GM12878 (cell line): ENCODE measurements around the gene GOLGA6L10.
"Not testable (repeated sequence)": the region's sequence is repeated elsewhere in the genome, so short reads cannot be mapped to it uniquely, and the experiment has no call there.

ENCODE experiments used
- CTCF ChIP-seq, 3 experiments: IDR thresholded peaks in 2 of 3; conservative IDR thresholded peaks in 1 of 3; 2 replicates each; pipeline ENCODE4 v1.5.1; 2011; ENCODE audit warnings: low read depth in 3 of 3, low read length in 3 of 3, mild to moderate bottlenecking in 3 of 3, control low read depth in 2 of 3, moderate library complexity in 2 of 3, inconsistent platforms in 1 of 3, mixed read lengths in 1 of 3; ENCODE audit not compliant: control insufficient read depth in 2 of 3, insufficient read depth in 1 of 3; ENCODE audit errors: extremely low read depth in 1 of 3
- EP300 ChIP-seq, 2 experiments: fragments of 150-350 bp in 1 of 2; IDR thresholded peaks; 2 replicates each; pipeline ENCODE4 v1.6.1; 2011 to 2012; ENCODE audit warnings: low read depth in 2 of 2, low read length in 2 of 2, borderline replicate concordance in 1 of 2, improper control_type of control experiment in 1 of 2, inconsistent platforms in 1 of 2; ENCODE audit not compliant: control insufficient read depth in 1 of 2
- FOXM1 ChIP-seq: IDR thresholded peaks from 2 replicates; pipeline ENCODE4 v1.6.1; 2012; ENCODE audit warnings: low read depth, mild to moderate bottlenecking, inconsistent platforms, low read length, moderate library complexity
- NFYB ChIP-seq: IDR thresholded peaks from 2 replicates; pipeline ENCODE4 v1.6.1; 2011; ENCODE audit warnings: low read depth, mild to moderate bottlenecking, low read length, improper control_type of control experiment, moderate library complexity; ENCODE audit not compliant: insufficient read depth
- POLR2AphosphoS5 ChIP-seq: IDR thresholded peaks from 2 replicates; pipeline ENCODE4 v1.6.1; 2011; ENCODE audit warnings: mild to moderate bottlenecking, low read length, inconsistent platforms
- RCOR1 ChIP-seq: conservative IDR thresholded peaks from 2 replicates; pipeline ENCODE4 v1.6.1; 2012; ENCODE audit warnings: low read depth, low read length, improper control_type of control experiment
- REST ChIP-seq: IDR thresholded peaks from 2 replicates; pipeline ENCODE4 v1.6.1; 2012; ENCODE audit warnings: mild to moderate bottlenecking, low read depth, low read length
- RFX5 ChIP-seq: IDR thresholded peaks from 2 replicates; pipeline ENCODE4 v1.6.1; 2011; ENCODE audit warnings: low read depth, low read length, improper control_type of control experiment
- ZBED1 ChIP-seq: IDR thresholded peaks from 2 replicates; pipeline ENCODE4 v1.6.1; 2016; ENCODE audit warnings: borderline replicate concordance

- not testable (repeated sequence) for TF ChIP-seq CTCF (IDR thresholded peaks at IDR 0.05 in 2 of 3, conservative IDR thresholded peaks at IDR 0.05 in 1 of 3; ENCODE audit: control insufficient read depth in 2 of 3, extremely low read depth in 1 of 3, insufficient read depth in 1 of 3, low read depth in 3 of 3, low read length in 3 of 3); EP300 (IDR thresholded peaks at IDR 0.05; ENCODE audit: borderline replicate concordance in 1 of 2, control insufficient read depth in 1 of 2, low read depth in 2 of 2, low read length in 2 of 2); NFYB; RFX5; POLR2AphosphoS5; REST; ZBED1; RCOR1; FOXM1
Measured at GRCh38 chr15:82333603-82334553, 15.4 kb downstream of the GOLGA6L10 start.
